Limb (tissue), 2 donors: Measurements from ENCODE around the gene DCBLD1.

ENCODE experiments used
- DNase-seq, 2 donors: peaks; one replicate each; pipeline ENCODE4 v3.0.0-alpha.2; 2016; ENCODE audit errors: extremely low spot score in 2 of 2

Gene DCBLD1

DNA sequence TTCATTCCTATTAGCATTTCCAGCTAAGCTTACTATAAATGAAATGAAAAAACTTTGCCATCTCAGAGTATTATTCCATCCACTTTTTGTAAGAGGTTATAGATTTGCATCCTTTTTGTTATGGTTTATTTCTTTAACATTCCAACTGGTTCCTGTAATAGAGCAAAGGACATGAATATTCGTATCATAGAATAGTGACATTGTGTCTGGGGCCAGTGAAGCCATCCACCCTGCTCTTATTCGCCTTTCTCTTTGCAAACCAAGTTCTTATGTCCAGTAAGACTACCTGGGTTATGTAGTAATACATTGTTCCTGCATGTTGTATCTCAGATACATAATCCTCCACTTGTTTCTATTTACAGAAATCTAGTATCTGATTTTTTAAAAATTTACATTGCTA is 43.1 kb downstream of the DCBLD1 start:
- no peak for DNase-seq

DNA sequence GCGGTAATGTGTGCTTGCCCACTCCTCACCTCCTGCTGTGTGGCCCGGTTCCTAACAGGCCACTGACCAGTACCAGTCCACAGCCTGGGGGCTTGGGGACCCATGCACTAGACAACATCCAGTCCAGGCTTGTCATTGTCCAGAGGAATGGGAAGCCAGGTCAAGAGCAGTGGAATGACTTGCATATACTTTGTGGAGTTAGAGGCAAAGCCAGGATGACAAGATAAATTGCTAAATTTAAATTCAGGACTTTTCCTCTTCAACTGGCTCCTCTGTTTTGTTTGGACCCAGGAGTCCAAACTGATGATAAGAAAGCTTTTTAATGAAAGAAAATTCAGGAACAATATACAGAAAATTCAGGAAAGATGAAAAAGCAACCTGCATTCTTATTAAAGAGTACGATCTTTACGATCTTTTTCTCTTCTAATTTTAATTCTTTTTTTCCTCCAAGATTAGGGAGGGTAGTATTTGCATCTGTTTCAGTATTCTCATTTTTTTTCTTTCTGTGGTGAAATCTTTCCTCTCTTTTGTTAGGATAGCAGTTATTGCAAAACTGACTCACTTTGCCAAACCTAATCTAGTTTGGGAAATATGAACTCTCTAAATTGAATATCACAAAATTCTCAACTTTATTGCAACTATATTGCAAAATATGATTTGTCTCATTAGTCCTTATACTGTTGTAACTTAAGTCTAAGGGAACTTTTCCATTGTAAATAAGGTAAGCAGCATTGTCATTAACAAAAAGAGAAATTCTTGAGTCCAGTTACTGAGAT is 48.2 kb downstream of the DCBLD1 start:
- no peak for DNase-seq

DNA sequence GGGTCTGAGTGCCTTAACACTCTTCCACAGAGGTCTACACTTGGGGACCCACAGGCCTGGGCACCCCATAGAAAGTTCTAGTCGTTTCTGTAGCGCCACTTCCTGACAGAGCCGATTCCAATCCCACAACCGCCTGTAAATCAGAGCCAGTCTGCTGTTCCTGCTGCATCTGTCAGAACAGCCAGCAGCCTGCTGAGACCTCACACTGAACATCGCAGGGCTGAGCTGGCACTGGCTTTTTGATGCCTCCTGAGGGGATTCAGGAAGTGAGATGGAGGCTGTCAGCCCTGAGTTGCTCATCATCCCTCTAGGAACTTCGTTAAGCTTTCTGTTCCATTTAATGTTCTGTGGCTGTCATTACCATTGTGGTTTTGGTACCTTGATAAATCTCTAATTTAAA is 48.9 kb downstream of the DCBLD1 start:
- DNase-seq = no peak

DNA sequence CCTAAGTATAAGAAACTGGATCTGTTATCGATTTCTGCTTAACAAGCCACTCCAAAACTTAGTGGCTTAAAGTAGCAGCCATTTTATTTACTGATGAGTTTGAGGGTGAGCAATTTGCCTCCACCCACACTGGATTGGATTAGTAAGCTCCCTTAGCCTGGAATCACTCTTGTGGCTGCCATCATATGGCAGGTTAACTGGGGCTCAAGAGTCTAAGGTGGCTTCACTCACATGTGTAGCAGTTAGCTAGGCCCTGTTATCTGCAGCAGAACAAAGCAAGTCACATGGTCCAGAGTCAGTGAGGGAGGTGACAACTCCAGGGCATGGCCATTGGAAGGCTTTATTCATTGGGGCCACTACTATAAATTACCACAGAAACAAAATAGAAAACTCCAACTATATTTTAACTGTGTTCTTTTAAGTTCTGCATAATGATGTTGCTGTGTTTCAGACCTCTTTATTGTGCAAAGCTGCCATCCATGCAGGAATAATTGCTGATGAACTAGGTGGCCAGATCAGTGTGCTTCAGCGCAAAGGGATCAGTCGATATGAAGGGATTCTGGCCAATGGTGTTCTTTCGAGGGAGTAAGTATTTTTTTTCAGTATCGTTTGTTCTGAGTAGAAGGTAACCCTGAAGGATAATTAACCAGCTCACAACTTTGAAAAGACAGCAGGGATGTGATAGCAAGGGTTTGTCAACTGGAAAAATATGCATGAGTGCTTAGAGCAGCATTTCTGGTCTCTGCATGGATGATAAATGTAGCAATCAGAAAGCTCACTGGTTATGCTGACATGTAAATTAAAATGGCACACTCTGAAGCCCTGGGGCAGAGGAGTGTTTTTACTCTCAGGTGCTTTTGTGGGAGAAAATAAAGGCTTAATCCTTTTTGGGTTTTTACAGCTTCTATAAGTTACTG is 49.6 kb downstream of the DCBLD1 start:
- DNase-seq = no peak

DNA sequence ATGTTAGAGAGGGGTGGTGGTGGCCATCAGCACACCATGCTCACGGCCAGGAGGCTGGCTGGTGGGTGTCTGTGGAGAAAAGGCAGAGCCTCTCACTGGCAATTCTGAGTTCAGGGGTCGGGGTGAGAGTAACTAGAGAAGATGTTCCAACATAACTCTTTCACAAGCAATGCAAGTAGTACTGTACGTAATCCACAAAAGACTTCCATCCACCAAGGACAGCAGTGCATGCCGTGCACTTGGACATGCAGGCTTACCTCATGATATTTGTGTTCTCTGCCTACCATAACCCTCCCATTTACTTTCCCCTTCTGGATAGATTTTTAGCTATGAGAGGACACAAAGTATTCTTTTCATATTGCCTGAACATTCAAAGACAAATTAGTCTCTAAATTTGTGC is 51.3 kb downstream of the DCBLD1 start:
- no peak for DNase-seq

DNA sequence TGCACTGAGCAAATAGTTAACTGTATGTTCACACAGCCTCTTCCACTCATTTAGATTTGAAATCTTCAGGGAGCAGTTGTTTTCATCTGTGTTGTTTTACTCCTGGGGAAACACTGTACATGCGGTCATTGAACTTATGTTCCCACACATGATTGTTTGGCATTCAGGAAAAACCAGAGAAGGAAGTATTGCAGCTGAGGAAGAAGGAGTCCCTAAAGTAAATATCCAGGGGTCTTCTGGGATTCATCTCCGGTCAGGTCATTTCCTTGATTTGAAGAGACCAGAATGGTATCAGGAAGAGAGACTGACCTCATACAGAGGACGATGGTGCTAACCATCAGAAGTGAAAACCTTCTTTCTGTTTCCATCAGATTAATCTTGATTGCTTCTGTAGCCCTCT is 52.5 kb downstream of the DCBLD1 start:
- DNase-seq = no peak

DNA sequence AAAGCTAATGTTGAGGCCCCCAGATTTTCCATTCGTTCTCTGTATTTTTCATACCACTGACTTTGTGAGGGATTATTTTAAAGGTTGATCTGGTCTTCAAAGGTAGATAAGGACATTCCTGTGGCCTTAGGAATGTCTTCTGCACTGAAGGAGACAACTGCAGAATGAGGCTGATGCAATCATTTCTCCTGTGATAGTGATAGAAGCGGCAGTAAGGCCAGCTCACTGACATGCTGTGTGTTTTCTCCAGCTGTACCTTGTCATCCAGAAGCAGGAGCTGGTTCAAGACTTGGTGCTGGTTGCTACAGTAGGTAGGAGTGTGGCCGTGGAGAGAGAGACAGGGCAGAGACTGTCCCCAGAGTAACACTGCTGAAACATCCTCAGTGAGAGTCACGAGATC is 53.8 kb downstream of the DCBLD1 start:
- no peak for DNase-seq

DNA sequence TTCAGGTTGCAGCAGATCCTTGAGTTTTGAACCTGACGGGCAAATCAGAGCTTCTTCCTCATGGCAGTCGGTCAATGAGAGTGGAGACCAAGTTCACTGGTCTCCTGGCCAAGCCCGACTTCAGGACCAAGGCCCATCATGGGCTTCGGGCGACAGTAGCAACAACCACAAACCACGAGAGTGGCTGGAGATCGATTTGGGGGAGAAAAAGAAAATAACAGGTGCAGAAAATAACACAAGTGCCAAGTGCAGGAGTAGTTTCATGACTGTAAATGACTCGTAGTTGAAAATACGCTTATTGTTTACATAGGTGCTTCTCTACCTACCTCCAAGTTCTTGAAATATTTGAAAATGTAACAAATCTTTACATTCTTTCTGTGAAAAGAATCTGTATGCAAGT is 56.1 kb downstream of the DCBLD1 start:
- no peak for DNase-seq

DNA sequence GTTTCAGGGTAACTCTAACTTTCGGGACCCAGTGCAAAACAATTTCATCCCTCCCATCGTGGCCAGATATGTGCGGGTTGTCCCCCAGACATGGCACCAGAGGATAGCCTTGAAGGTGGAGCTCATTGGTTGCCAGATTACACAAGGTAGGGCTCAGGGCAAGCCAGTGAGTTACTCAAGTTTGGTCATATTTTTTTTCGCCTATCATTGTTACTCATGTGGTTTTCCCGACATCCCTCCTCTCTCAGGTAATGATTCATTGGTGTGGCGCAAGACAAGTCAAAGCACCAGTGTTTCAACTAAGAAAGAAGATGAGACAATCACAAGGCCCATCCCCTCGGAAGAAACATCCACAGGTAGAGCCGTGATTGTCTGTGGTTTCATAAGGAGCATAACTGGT is 58.2 kb downstream of the DCBLD1 start:
- DNase-seq = no peak

DNA sequence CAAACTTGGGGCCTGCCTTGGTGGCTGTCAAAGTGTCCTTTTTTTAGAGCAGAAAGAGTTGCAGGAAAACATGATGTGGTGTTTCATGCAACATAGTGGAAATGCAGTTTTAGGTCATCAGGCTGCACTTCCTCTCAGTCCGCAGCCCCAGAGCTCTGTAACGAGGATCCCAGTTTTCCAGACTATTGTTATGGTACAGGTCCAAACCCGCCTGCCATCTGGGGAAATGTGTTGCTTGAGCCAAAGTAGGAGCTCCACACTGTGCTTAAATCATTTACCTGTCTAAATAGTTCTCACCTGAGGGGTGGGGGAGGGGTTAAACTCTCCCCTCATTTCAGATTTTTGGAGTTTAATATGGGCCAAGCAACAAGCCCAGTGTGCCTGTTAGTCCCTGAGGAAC is 60.0 kb downstream of the DCBLD1 start:
- DNase-seq = no peak

DNA sequence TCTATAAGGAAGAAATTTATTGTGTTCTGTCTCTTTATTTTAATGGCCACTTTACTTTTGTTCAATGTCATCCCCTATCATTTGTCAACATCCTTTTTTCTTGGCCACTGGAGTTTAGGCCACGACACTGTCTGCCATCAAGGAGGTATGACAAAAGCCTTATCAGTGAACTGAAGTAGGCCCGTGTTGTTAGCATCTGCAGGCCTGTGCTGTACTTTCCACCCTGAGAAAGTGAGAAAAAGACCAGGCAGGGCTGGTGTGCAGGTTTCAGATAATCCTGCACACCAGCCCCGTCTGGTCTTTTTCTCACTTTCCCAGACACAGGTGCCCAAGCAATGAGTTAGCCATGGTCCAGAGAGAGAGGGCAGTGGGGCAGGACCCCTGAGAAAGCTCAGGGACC is 62.2 kb downstream of the DCBLD1 start:
- no peak for DNase-seq

DNA sequence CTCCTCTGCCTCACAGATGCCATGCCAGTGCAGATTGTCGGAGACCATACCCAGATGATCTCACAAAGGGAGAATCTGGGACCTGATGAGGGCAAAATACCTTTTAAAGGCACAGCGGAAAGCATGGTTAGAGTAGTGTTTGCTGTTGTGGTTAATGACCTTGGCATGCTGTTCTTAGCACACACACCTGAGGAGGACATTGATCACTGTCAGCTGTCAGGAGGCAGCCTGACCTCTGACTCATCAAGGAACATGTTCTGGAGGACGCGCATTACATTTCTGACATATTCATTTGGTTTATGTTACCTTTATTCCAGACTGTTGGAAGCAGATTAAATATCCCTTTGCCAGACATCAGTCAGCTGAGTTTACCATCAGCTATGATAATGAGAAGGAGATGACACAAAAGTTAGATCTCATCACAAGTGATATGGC is 62.7 kb downstream of the DCBLD1 start:
- DNase-seq = no peak

DNA sequence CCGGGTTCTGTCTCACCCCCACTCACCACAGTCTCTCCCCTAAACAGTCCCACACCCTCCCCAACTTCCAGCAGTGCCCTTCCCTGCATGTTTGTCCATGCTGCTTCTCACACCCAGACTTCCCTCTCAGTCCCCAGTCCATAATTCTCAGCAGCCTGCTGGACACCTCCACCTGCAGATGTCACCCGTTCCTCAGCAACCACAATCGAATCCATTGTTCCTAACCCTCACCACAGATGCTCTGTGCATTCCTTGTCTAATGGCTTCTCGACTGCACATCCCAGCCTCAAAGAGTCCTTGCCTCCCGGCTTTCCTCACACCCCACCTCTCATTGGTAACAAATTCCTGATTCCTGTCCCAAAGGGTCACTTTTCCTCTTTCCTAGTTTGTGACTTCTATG is 64.2 kb downstream of the DCBLD1 start:
- no peak for DNase-seq

DNA sequence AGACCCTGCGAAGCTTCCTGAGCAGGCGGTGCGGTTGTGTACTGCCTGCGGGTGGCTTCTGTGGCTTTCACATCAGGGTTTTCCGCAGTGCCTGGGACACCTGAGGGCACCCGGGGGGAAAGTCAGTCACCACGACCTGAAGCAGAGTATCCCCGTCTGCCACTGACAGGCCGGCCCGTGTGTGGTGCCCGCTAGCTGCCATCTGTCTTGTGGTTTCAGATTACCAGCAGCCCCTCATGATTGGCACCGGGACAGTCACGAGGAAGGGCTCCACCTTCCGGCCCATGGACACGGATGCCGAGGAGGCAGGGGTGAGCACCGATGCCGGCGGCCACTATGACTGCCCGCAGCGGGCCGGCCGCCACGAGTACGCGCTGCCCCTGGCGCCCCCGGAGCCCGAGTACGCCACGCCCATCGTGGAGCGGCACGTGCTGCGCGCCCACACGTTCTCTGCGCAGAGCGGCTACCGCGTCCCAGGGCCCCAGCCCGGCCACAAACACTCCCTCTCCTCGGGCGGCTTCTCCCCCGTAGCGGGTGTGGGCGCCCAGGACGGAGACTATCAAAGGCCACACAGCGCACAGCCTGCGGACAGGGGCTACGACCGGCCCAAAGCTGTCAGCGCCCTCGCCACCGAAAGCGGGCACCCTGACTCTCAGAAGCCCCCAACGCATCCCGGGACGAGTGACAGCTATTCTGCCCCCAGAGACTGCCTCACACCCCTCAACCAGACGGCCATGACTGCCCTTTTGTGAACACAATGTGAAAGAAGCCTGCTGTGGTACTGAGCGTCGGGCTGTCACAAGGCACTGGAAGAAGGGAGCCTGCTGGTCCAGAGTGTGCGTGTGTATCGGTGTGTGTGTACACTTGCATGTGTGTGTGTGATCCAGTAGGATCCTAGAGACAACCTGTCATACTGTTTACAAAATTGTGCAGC is 65.5 kb downstream of the DCBLD1 start:
- DNase-seq = peak; percentile 52 to 74

DNA sequence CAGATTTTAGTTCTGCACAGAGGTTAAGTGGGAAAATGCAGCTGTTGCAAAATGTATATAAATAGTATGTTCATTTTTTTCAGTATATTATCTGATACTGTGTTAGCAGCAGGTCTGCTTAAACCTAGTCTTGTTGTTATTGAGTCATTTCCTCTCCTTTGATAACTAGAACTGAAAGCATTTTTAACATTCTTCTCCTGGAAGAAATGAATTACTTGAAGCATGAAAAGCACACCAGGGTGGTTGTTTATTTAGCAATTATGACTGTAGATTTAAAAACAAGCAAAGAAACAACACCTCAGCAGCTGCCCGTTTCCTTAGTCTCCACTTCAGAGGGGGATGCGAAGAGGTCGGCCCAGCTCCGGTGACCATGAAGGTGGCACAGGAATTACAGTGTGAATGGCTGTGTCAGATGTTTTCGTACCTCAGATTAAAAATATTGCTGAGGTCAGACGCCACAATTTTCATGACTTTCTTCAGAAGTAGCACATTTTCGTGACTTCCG is 66.4 kb downstream of the DCBLD1 start:
- DNase-seq = no peak

DNA sequence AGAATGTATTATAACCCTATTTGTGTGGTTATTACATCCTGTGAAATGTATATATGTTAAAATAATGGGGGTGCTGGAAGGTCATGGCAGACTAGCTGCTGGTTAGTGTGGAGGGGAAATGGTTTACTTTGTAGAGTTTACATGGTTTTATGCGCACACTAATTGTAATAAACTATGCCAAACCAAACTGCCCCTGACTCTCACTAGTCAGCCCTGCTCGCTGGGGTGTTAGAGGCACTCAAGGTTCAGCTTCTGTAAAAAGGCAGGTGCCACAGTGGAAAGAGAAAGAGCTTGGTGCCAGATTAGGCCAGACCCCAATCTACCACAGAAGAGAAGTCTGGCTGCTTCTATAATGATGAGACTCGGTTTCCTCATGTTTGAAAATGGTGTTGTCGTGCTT is 67.1 kb downstream of the DCBLD1 start:
- DNase-seq = no peak

DNA sequence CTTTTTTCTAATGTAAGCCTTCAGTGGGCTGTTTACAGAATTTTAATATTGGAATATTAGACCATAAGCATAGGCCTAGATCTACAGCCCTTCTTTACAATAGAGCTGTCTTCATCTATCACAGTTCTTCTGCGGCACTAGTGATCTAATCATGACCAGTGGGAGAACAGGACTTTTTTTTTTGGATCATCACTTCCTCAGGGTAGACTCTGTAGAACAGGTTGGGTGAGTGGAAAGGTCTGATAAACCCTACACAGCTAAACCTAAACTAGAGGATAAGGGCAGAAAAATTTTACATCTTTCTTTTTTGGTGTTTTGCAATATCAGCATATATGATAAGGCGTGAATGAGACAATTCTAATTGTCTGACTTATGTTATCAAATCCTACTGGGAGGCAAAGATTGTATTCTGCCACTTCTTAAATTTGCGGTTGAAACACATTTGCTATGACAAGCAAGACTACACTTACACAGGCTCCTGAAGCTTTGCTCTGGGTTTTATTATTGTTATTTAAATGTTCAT is 67.7 kb downstream of the DCBLD1 start:
- DNase-seq = no peak

DNA sequence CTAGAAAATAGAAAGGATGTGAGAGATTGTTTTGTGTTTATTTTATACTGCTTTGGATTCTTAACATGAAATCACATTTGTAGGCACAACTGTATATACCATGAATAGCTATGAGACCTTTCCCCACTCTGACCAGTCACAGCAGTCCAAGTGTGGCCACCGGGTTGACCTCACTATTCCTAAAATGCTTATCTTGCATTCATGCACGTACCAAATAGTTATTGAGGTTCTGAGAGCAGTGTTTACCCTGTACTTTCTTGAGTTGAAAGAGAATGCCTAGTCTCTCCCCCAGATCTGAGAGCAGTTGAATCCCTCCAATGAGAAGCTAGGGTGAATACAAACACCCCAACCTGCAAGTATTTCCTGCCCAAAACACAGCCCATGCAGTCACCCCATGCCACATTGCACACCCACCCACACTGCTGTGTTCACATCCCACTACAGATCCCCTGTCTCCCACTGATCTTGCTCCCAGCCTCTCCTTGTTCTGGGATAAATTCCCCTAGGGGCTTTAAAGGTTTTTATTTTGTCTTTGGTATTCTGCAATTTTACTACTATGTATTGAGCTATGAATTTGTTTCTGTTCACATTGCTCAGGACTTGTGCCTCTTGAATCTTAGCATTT is 68.3 kb downstream of the DCBLD1 start:
- no peak for DNase-seq

DNA sequence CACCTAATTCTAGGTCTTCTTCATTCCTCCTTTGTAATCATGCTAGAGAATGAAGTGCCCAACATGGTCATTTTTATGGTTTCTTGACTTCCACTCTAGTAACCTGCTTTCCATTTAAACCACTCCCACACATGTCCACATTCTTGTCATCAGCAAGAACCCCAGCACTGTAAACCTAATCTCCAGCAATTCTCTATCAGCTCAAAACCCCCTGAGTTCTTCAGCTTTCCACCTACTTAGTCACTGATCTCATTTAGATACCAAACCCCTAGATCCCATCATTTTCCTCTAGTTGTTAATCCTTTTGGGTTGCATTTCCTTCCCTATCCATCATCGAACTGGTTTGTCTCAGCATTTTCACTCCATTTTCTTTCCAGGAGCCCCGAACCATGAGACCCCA is 70.1 kb downstream of the DCBLD1 start:
- no peak for DNase-seq

DNA sequence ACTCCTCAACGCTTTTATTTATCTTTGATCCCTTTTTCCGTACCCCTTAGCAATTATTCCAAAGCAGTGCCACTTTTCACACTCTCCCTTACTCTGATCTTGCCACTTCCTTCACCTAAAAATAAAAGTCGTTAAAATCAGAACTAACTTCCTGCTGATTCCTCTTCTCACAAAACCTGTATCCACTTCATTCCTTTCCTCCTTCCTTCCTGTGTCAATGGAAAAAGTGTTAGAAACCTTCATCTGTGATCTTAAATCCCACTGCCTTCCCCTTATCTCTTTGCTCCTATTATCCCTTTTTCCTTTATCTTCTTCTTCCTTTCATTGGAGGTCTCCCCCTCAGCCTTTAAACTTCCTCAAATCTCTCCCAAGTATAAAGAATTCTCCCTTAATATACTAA is 70.7 kb downstream of the DCBLD1 start:
- no peak for DNase-seq
